A549 treated with GW870086 at 1 μM for 4 hours (cell line): ENCODE results near the gene PKNOX2. TPM values are rescaled to one million over a fixed set of nuclear protein-coding genes. Genes with fewer than 3 reads are reported as not detected.

Experiments used
- total RNA-seq: library from RNA; stranded (reverse); fragments of 200-300 nt; extraction: Qiagen RNA extraction; gene quantifications from 5 replicates; pipeline ENCODE4 v1.2.3, GENCODE V29; 2022; ENCODE audit warnings: low read depth

The PKNOX2 gene, protein sequence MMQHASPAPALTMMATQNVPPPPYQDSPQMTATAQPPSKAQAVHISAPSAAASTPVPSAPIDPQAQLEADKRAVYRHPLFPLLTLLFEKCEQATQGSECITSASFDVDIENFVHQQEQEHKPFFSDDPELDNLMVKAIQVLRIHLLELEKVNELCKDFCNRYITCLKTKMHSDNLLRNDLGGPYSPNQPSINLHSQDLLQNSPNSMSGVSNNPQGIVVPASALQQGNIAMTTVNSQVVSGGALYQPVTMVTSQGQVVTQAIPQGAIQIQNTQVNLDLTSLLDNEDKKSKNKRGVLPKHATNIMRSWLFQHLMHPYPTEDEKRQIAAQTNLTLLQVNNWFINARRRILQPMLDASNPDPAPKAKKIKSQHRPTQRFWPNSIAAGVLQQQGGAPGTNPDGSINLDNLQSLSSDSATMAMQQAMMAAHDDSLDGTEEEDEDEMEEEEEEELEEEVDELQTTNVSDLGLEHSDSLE
- 0.05 TPM in 1 of 5 replicates, not detected in the others for total RNA-seq

DNA sequence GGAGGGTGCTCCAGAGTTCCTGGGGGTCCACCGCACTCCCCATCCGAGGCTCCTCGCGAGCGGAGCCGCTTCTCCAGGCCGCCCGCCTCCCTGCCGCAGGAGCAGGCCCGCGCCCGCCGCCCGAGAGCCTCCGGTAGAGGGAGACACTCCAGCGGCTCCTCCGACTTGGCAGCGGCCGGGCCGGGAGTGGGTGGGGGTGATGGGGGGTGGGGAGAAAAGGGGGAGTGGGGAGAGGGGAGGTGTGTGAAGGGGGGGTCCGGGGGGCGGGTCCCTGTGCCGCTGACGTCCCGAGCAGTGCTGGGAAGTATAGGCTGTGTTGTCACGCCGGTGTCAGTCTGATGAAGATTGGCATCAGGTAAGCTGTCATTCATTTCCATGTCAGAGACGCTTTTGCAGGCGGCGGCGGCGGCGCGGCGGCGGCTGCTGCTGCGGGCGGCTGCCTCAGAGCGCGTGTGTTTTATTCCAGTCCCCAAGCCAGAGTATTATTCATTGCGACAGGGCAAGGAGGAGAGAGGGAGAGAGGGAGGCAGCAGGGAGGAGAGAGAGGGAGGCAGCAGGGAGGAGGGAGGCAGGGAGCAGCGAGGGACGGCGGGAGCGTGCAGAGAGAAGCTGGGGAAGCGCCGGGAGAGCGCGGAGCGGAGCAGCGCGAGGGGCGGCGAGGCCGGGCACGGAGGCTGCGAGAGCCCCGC, at the start of gene PKNOX2:
TSS of gene PKNOX2 (plus strand) at position 330 of the 689 bp plus-strand sequence. CDS start 186,555 bp downstream, outside the sequence.

Other genes starting within 250 kb of the PKNOX2 start
- not detected in 5 replicates for gene HEPN1, start 245.5 kb upstream of the PKNOX2 start, total RNA-seq
- not detected in 5 replicates for gene HEPACAM, start 228.7 kb upstream of the PKNOX2 start, total RNA-seq
- 0.29 to 0.67 TPM (median 0.52 TPM) in 5 replicates for gene CCDC15, start 210.5 kb upstream of the PKNOX2 start, total RNA-seq
- gene SLC37A2, start 101.4 kb upstream of the PKNOX2 start, total RNA-seq, result 0.05 to 0.16 TPM (median 0.10 TPM) in 4 of 5 replicates, not detected in the other
- gene TMEM218, start 53.1 kb upstream of the PKNOX2 start, total RNA-seq, result 21.1 to 24.7 TPM (median 22.4 TPM) in 5 replicates